Measurements from ENCODE around the gene P2RY2. TPM values are rescaled to one million over a fixed set of nuclear protein-coding genes. Genes with fewer than 3 reads are reported as not detected.

Gene P2RY2
- total RNA-seq, 2 donors from 2014 or later = 3.5 to 5.7 TPM

- TF ChIP-seq CTCF (IDR thresholded peaks at IDR 0.05) = no peak
- no peak for ATAC-seq (ENCODE audit: insufficient number of reproducible peaks, low FRiP score, low read depth)
- no peak for DNase-seq (ENCODE audit: low spot score)
- Histone ChIP-seq H3K27me3 (replicated peaks; ENCODE audit: insufficient read depth) (no peaks in the 10 kb centered on the region), H3K9me3 (no peaks in the 10 kb centered on the region), H3K4me3 (peak overlapping the region; percentile 76), H3K4me1 (ENCODE audit: control insufficient read depth in 1 of 2, low read depth in 2 of 2) (peaks cover 11 to 29% of the 10 kb centered on the region in 2 donors), H3K27ac (no peak overlapping the region), H3K36me3 (no peaks in the 10 kb centered on the region)
Observed at GRCh38 chr11:73217810-73218105, 323 bp upstream of the P2RY2 start.

- ATAC-seq (ENCODE audit: insufficient number of reproducible peaks, low FRiP score, low read depth) = no peak
- no peak for DNase-seq (ENCODE audit: low spot score)
- H3K27ac ChIP-seq = no peak overlapping the region
- H3K27me3 ChIP-seq (replicated peaks; ENCODE audit: insufficient read depth) = no peaks in the 10 kb centered on the region
- no peak for TF ChIP-seq CTCF (IDR thresholded peaks at IDR 0.05)
- H3K9me3 ChIP-seq = no peaks in the 10 kb centered on the region
- peaks cover 11 to 25% of the 10 kb centered on the region in 2 donors for H3K4me1 ChIP-seq (ENCODE audit: control insufficient read depth in 1 of 2, low read depth in 2 of 2)
- no peaks in the 10 kb centered on the region for H3K36me3 ChIP-seq
- peak overlapping the region; percentile 76 for H3K4me3 ChIP-seq
Observed at GRCh38 chr11:73218830-73219215, 742 bp downstream of the P2RY2 start.

GRCh38 chr11:73219396-73220285 is 1.6 kb downstream of the P2RY2 start:
- Histone ChIP-seq H3K4me3 (no peak overlapping the region), H3K9me3 (no peaks in the 10 kb centered on the region), H3K27me3 (replicated peaks; ENCODE audit: insufficient read depth) (no peaks in the 10 kb centered on the region), H3K27ac (no peak overlapping the region), H3K4me1 (ENCODE audit: control insufficient read depth in 1 of 2, low read depth in 2 of 2) (peaks cover 11 to 19% of the 10 kb centered on the region in 2 donors), H3K36me3 (no peaks in the 10 kb centered on the region)
- ATAC-seq (ENCODE audit: insufficient number of reproducible peaks, low FRiP score, low read depth) (no peak), DNase-seq (ENCODE audit: low spot score) (no peak)
- TF ChIP-seq CTCF (IDR thresholded peaks at IDR 0.05) = no peak

- no peak for TF ChIP-seq CTCF (IDR thresholded peaks at IDR 0.05)
- Histone ChIP-seq H3K4me3 (no peak overlapping the region), H3K27ac (no peak overlapping the region), H3K4me1 (ENCODE audit: control insufficient read depth in 1 of 2, low read depth in 2 of 2) (peaks cover 11 to 19% of the 10 kb centered on the region in 2 donors), H3K27me3 (replicated peaks; ENCODE audit: insufficient read depth) (no peaks in the 10 kb centered on the region), H3K9me3 (no peaks in the 10 kb centered on the region), H3K36me3 (no peaks in the 10 kb centered on the region)
- no peak for ATAC-seq (ENCODE audit: insufficient number of reproducible peaks, low FRiP score, low read depth)
- no peak for DNase-seq (ENCODE audit: low spot score)
Observed at GRCh38 chr11:73221451-73221850, 3.4 kb downstream of the P2RY2 start.

GRCh38 chr11:73221996-73222395 is 3.9 kb downstream of the P2RY2 start:
- no peak for DNase-seq (ENCODE audit: low spot score)
- no peak for TF ChIP-seq CTCF (IDR thresholded peaks at IDR 0.05)
- H3K9me3 ChIP-seq = no peaks in the 10 kb centered on the region
- no peak overlapping the region for H3K4me3 ChIP-seq
- ATAC-seq (ENCODE audit: insufficient number of reproducible peaks, low FRiP score, low read depth) = no peak
- H3K4me1 ChIP-seq (ENCODE audit: control insufficient read depth in 1 of 2, low read depth in 2 of 2) = peaks cover 11 to 19% of the 10 kb centered on the region in 2 donors
- H3K27me3 ChIP-seq (replicated peaks; ENCODE audit: insufficient read depth) = no peaks in the 10 kb centered on the region
- no peak overlapping the region for H3K27ac ChIP-seq
- H3K36me3 ChIP-seq = no peaks in the 10 kb centered on the region
